K562 (cell line): Measurements from ENCODE around the gene DOCK1. TPM values are rescaled to one million over a fixed set of nuclear protein-coding genes. Genes with fewer than 3 reads are reported as not detected.

Experiments used
- ATAC-seq: fragments of 200-7000 bp; cut with Tn5 transposase; 3 replicates; pipeline ENCODE4 v1.9.1; 2020; ENCODE audit warnings: moderate library complexity
- BruUV-seq: library from RNA; stranded (reverse); fragments of 400-500 nt; replicated peaks from 2 replicates; lab custom pipeline; 2021; lab: Mats Ljungman, UMichigan
- CTCF ChIA-PET: fragments of 300-600 bp; formaldehyde crosslinking; extraction: SDS; loops from one replicate; lab custom pipeline; 2021; ENCODE audit warnings: low intra/inter-chr PET ratio; lab: Yijun Ruan, JAX
- POLR2A ChIA-PET: fragments of 300-600, 350-650 bp; sonication (Branson Sonifier 250); formaldehyde crosslinking; extraction: SDS; loops from one replicate; lab custom pipeline; 2021; ENCODE audit warnings: antibody characterized with exemption, inconsistent platforms; lab: Yijun Ruan, JAX
- DNase-seq, 4 experiments: peaks; one replicate each; pipeline versions ENCODE4 v3.0.0 to v3.0.0-alpha.2; 2011 to 2018; ENCODE audit warnings: low spot score in 3 of 4, mixed read lengths in 3 of 4; ENCODE audit errors: extremely low read depth in 1 of 4
- FAIRE-seq: peaks from 2 replicates; lab custom pipeline; 2011; peaks lifted over from hg19 to GRCh38; lab: Jason Lieb, UNC
- H2AFZ ChIP-seq: 2 replicates; pipeline ENCODE4 v1.6.0; 2011; ENCODE audit warnings: low read depth, low read length, control low read depth, inconsistent platforms
- H3K27ac ChIP-seq: fragments of 200-600 bp; 3 replicates; pipeline ENCODE4 v1.8.0; 2011; ENCODE audit warnings: low read depth, mild to moderate bottlenecking, control low read depth, inconsistent platforms, low read length, moderate library complexity, mixed read lengths; ENCODE audit errors: extremely low read depth
- H3K27me3 ChIP-seq, 2 experiments: fragments of 300-600 bp in 1 of 2; 2 replicates in 1 of 2; 3 replicates in 1 of 2; pipeline versions ENCODE4 v1.6.0 to v1.8.0; 2011; ENCODE audit warnings: inconsistent platforms in 2 of 2, low read length in 2 of 2, mild to moderate bottlenecking in 1 of 2, mixed read lengths in 1 of 2, moderate library complexity in 1 of 2; ENCODE audit not compliant: control insufficient read depth in 2 of 2, insufficient read depth in 2 of 2
- H3K36me3 ChIP-seq: fragments of 300-600 bp; 3 replicates; pipeline ENCODE4 v1.8.0; 2011; ENCODE audit warnings: mild to moderate bottlenecking, low read length, inconsistent platforms; ENCODE audit not compliant: control insufficient read depth, insufficient read depth
- H3K4me1 ChIP-seq, 2 experiments: fragments of 200-600 bp in 1 of 2; replicated peaks in 1 of 2; 2 replicates in 1 of 2; 3 replicates in 1 of 2; pipeline versions ENCODE4 v1.5.1 to v1.8.0; 2011; ENCODE audit warnings: inconsistent platforms in 2 of 2, low read length in 2 of 2, mild to moderate bottlenecking in 1 of 2, mixed read lengths in 1 of 2, moderate library complexity in 1 of 2; ENCODE audit not compliant: control insufficient read depth in 2 of 2, insufficient read depth in 2 of 2
- H3K4me2 ChIP-seq: 2 replicates; pipeline ENCODE4 v1.6.1; 2011; ENCODE audit warnings: low read length, control low read depth, inconsistent platforms, mixed read lengths; ENCODE audit not compliant: insufficient read depth
- H3K4me3 ChIP-seq: fragments of 200-600 bp; sonication (generic), shearing (Covaris generic); 2 replicates; pipeline ENCODE4 v1.5.1; 2016; ENCODE audit warnings: control low read depth, inconsistent platforms
- H3K79me2 ChIP-seq: fragments of 200-600 bp; 3 replicates; pipeline ENCODE4 v1.8.0; 2011; ENCODE audit warnings: low read length, inconsistent platforms; ENCODE audit not compliant: control insufficient read depth, insufficient read depth
- H3K9ac ChIP-seq, 2 experiments: 2 replicates each; pipeline versions ENCODE4 v1.6.0 to v1.6.1; 2011; ENCODE audit warnings: low read depth in 2 of 2, low read length in 2 of 2, control low read depth in 1 of 2, inconsistent platforms in 1 of 2, mild to moderate bottlenecking in 1 of 2, mixed read lengths in 1 of 2; ENCODE audit not compliant: insufficient read depth in 1 of 2
- H3K9me1 ChIP-seq: one replicate; pipeline ENCODE4 v1.6.0; 2011; ENCODE audit warnings: inconsistent platforms, mild to moderate bottlenecking, low read length, moderate library complexity; ENCODE audit not compliant: control insufficient read depth, insufficient read depth
- H3K9me3 ChIP-seq: replicated peaks from 2 replicates; pipeline ENCODE4 v1.5.1; 2011; ENCODE audit warnings: low read depth, low read length, inconsistent platforms; ENCODE audit not compliant: control insufficient read depth, insufficient read depth
- H4K20me1 ChIP-seq: replicated peaks from 2 replicates; pipeline ENCODE4 v1.6.1; 2011; ENCODE audit warnings: low read length, inconsistent platforms, mixed read lengths; ENCODE audit not compliant: control insufficient read depth, insufficient read depth
- ARID3A ChIP-seq: IDR thresholded peaks from 2 replicates; pipeline ENCODE4 v1.6.1; 2012; ENCODE audit warnings: low read depth, low read length, improper control_type of control experiment, borderline replicate concordance
- FOS ChIP-seq: IDR thresholded peaks from 3 replicates; pipeline ENCODE4 v1.6.1; 2011; ENCODE audit not compliant: insufficient read length; ENCODE audit errors: extremely low read depth
- HCFC1 ChIP-seq: IDR thresholded peaks from 2 replicates; pipeline ENCODE4 v1.6.1; 2012; ENCODE audit warnings: low read depth, low read length, improper control_type of control experiment
- HINFP ChIP-seq: fragments of 450-650 bp; conservative IDR thresholded peaks from 2 replicates; pipeline ENCODE4 v1.6.1; 2016; ENCODE audit warnings: missing genetic modification characterization, low read depth, mild to moderate bottlenecking, control low read depth, missing compliant biosample characterization
- HMG20B ChIP-seq: fragments of 250-450 bp; sonication (Bioruptor Pico); IDR thresholded peaks from 2 replicates; pipeline ENCODE4 v1.5.0; 2021; ENCODE audit warnings: mild to moderate bottlenecking
- KHSRP ChIP-seq: fragments of 450-650 bp; IDR thresholded peaks from 2 replicates; pipeline ENCODE4 v1.6.1; 2017
- ZBTB12 ChIP-seq: fragments of 250-450 bp; sonication (Bioruptor Pico); IDR thresholded peaks from 2 replicates; pipeline ENCODE4 v1.4.0; 2020
- WGBS: fragments of 100-300 bp; shearing (Covaris generic); methylation state at CpG from one replicate; pipeline ENCODE4 v1.1.6; 2016; ENCODE audit warnings: low coverage, mixed read lengths; ENCODE audit not compliant: insufficient coverage; ENCODE audit errors: missing lambda C conversion rate; 5-methylcytosine and 5-hydroxymethylcytosine counted together
- in situ Hi-C: fragments of 300-500 bp; cut with MboI; formaldehyde crosslinking; loops from 4 replicates; pipeline ENCODE4 v1.15.0; 2018; ENCODE audit warnings: inconsistent platforms, mixed read lengths
- intact Hi-C: fragments of 100-400 bp; cut with micrococcal nuclease; formaldehyde crosslinking; loops from 2 replicates; pipeline ENCODE4 v1.14.2; 2022
- polyA plus RNA-seq, 8 experiments: library from polyadenylated mRNA; depleted of rRNA in 4 of 8; stranded (reverse) in 5 of 8; unstranded in 3 of 8; fragments of >200 nt; fragmentation: Nextera tagmentation in 2 of 8; fragmentation: Illumina TruSeq in 1 of 8; extraction: Ambion mirVana in 2 of 8; extraction: Trizol in 1 of 8; gene quantifications; 2 replicates each; pipeline versions ENCODE4 v1.2.1 to v1.2.3, GENCODE V29; 2011 to 2014; ENCODE audit warnings: inconsistent platforms in 1 of 8, missing spikeins in 1 of 8
- total RNA-seq, 7 experiments: library from RNA; depleted of rRNA in 6 of 7; stranded (reverse); fragments of >200 nt in 6 of 7; fragmentation: Illumina TruSeq in 2 of 7; extraction: Trizol in 2 of 7; gene quantifications; 2 replicates each; pipeline versions ENCODE4 v1.2.1 to v1.2.3, GENCODE V29; 2011 to 2021; ENCODE audit warnings: low replicate concordance in 1 of 7

DOCK1 gene
- total and polyA plus RNA-seq, 9 of the 15 experiments (the other 6 are each of a cell fraction or from before 2014, with no cell fraction given) = 0.31 TPM; not detected in 8

- TF ChIP-seq ARID3A (no peak), FOS (no peak), HINFP (tag) (no peak), ZBTB12 (CRISPR knock-in tag) (no peak), HMG20B (CRISPR knock-in tag) (no peak), KHSRP (no peak), HCFC1 (no peak)
- CTCF ChIA-PET = no interaction called here
These were observed 523.3 kb downstream of the DOCK1 start for GRCh38 chr10:127428385-127428980.

More at GRCh38 chr10:127428385-127428980, 523.3 kb downstream of the DOCK1 start:
- H3K9me3 ChIP-seq = no peaks in the 10 kb centered on the region
- ATAC-seq (no peak), FAIRE-seq (no peak), DNase-seq (no peak)
- no peak overlapping the region for H3K4me3 ChIP-seq
- no peaks in the 10 kb centered on the region for H3K4me1 ChIP-seq
- H3K9ac ChIP-seq = no peak overlapping the region
- H3K79me2 ChIP-seq = no peaks in the 10 kb centered on the region
- WGBS = 4% methylated on average over 7 of the region's 18 CpGs
- POLR2A ChIA-PET = no interaction called here
- intact Hi-C loops = no loop called here
- H3K9me1 ChIP-seq = no peaks in the 10 kb centered on the region
- no peaks in the 10 kb centered on the region for H4K20me1 ChIP-seq
- H3K36me3 ChIP-seq = no peaks in the 10 kb centered on the region
- H3K27me3 ChIP-seq = no peaks in the 10 kb centered on the region
- H3K4me2 ChIP-seq = no peak overlapping the region
- H3K27ac ChIP-seq = no peak overlapping the region
- in situ Hi-C loops = no loop called here
- no peak overlapping the region for H2AFZ ChIP-seq
- no TSS peak for BruUV-seq
